B cell (primary cell): Measurements from ENCODE around the gene UBR3.

ENCODE experiments used
- CTCF ChIP-seq: fragments of 200-600 bp; IDR thresholded peaks from one replicate; pipeline ENCODE4 v1.8.0; 2022; ENCODE audit warnings: antibody characterized with exemption, mild to moderate bottlenecking
- EZH2 ChIP-seq: IDR thresholded peaks from 2 replicates; pipeline ENCODE4 v1.6.1; 2012; ENCODE audit warnings: borderline replicate concordance, low read depth, mild to moderate bottlenecking, moderate library complexity, low read length; ENCODE audit not compliant: insufficient read depth, poor library complexity, severe bottlenecking

GRCh38 chr2:170118641-170119040 is 291.4 kb downstream of the UBR3 start:
- TF ChIP-seq CTCF (no peak), EZH2 (no peak)
